GM21786 (cell line): Measurements from ENCODE around the gene TNS3.

Experiments
- ATAC-seq: cut with Tn5 transposase; IDR thresholded peaks from one replicate; pipeline ENCODE4 v1.9.1; 2021; ENCODE audit not compliant: unreplicated experiment

The TNS3 gene

GRCh38 chr7:47297120-47297519 is 284.8 kb downstream of the TNS3 start:
- no peak for ATAC-seq

- no peak for ATAC-seq
Measured at GRCh38 chr7:47295606-47296005, 286.3 kb downstream of the TNS3 start.

- no peak for ATAC-seq
Measured at GRCh38 chr7:47294556-47295222, 287.2 kb downstream of the TNS3 start.

- ATAC-seq: no peak
Measured at GRCh38 chr7:47293884-47294555, 287.9 kb downstream of the TNS3 start.

- ATAC-seq: no peak
Measured at GRCh38 chr7:47292832-47293309, 289.0 kb downstream of the TNS3 start.

- peak; percentile 94 for ATAC-seq
Measured at GRCh38 chr7:47291461-47292081, 290.3 kb downstream of the TNS3 start.

- ATAC-seq: no peak
Measured at GRCh38 chr7:47290867-47291266, 291.0 kb downstream of the TNS3 start.

GRCh38 chr7:47290466-47290865 is 291.4 kb downstream of the TNS3 start:
- ATAC-seq: no peak

- ATAC-seq: no peak
Measured at GRCh38 chr7:47288060-47288459, 293.9 kb downstream of the TNS3 start.

- no peak for ATAC-seq
Measured at GRCh38 chr7:47285860-47286491, 295.9 kb downstream of the TNS3 start.

- no peak for ATAC-seq
Measured at GRCh38 chr7:47284691-47285635, 296.9 kb downstream of the TNS3 start.

- no peak for ATAC-seq
Measured at GRCh38 chr7:47283497-47284131, 298.3 kb downstream of the TNS3 start.

- ATAC-seq: no peak
Measured at GRCh38 chr7:47282790-47283496, 299.0 kb downstream of the TNS3 start.

GRCh38 chr7:47281966-47282643 is 299.8 kb downstream of the TNS3 start:
- ATAC-seq: no peak

GRCh38 chr7:47281161-47281560 is 300.8 kb downstream of the TNS3 start:
- no peak for ATAC-seq

GRCh38 chr7:47280114-47280513 is 301.8 kb downstream of the TNS3 start:
- no peak for ATAC-seq

GRCh38 chr7:47278043-47278442 is 303.9 kb downstream of the TNS3 start:
- no peak for ATAC-seq

GRCh38 chr7:47277321-47277781 is 304.6 kb downstream of the TNS3 start:
- no peak for ATAC-seq
